ENCODE data around the gene USP17L30. TPM values are rescaled to one million over a fixed set of nuclear protein-coding genes. Genes with fewer than 3 reads are reported as not detected.
"Not testable (repeated sequence)": the region's sequence is repeated elsewhere in the genome, so short reads cannot be mapped to it uniquely, and the experiment has no call there.

Gene USP17L30, protein sequence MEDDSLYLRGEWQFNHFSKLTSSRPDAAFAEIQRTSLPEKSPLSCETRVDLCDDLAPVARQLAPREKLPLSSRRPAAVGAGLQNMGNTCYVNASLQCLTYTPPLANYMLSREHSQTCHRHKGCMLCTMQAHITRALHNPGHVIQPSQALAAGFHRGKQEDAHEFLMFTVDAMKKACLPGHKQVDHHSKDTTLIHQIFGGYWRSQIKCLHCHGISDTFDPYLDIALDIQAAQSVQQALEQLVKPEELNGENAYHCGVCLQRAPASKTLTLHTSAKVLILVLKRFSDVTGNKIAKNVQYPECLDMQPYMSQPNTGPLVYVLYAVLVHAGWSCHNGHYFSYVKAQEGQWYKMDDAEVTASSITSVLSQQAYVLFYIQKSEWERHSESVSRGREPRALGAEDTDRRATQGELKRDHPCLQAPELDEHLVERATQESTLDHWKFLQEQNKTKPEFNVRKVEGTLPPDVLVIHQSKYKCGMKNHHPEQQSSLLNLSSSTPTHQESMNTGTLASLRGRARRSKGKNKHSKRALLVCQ
- not detected in 2 replicates for total RNA-seq (ENCODE audit: low replicate concordance)

DNA sequence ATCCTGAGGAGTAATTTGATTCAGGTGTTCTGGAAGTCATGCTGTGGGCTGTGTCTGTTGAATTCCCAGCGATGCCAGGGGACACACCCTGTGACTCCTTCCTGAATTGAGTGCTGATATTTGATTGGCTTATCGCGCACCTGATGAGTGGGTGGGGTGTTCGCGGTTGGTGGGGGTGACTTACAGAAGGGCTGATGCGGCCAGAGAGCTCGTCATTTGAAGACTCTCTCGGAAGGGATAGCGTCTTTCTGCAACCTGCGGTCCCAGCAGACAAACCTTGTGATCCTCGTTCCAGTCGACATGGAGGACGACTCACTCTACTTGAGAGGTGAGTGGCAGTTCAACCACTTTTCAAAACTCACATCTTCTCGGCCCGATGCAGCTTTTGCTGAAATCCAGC, at the start of gene USP17L30:
Gene USP17L30 (plus strand): TSS at position 301 of the 400 bp plus-strand sequence. CDS start 0 bp downstream, at position 301.
- not testable (repeated sequence) for DNase-seq (ENCODE audit: low spot score); H3K4me1 ChIP-seq; H3K9me3 ChIP-seq (ENCODE audit: low read depth); H3K4me3 ChIP-seq; H3K9ac ChIP-seq; H3K36me3 Mint-ChIP-seq; H3K79me2 ChIP-seq (ENCODE audit: low read depth); H2AFZ ChIP-seq (replicated peaks); H3K27me3 Mint-ChIP-seq (ENCODE audit: insufficient read depth, low read depth); H3K27me3 ChIP-seq; H3K36me3 ChIP-seq; H3F3A ChIP-seq (ENCODE audit: low read depth); H3K4me3 Mint-ChIP-seq; H3K27ac ChIP-seq; H3K9me3 Mint-ChIP-seq; H4K20me1 ChIP-seq (ENCODE audit: low read depth); H3K4me2 ChIP-seq; H3K4me1 Mint-ChIP-seq; H3K27ac Mint-ChIP-seq

DNA sequence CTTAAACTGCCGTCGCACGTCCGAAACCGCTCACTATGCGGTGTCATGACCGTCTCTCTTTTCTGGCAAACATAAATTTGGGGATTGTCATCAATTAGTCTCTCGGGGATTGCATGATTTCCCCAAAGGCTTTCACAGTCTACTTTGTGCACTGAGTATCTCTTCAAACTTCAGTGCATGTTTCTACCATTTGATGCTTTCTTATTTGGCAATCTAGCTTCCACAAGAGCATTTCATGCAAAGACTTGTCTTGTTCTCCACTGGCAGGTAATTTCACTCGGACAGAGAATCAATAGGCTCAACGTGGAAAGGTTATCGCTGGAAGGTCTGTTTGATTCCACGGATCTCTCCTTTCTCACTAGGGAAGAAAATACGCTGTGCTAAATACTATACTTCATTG, 38.7 kb upstream of the USP17L30 start:
- not testable (repeated sequence) for H3K79me2 ChIP-seq (ENCODE audit: low read depth); H3K36me3 ChIP-seq; H3K27me3 Mint-ChIP-seq (ENCODE audit: insufficient read depth, low read depth); H3K27ac ChIP-seq; H3K4me2 ChIP-seq; H3K4me3 Mint-ChIP-seq; H3K4me1 Mint-ChIP-seq; DNase-seq (ENCODE audit: low spot score); H2AFZ ChIP-seq (replicated peaks); H3K27me3 ChIP-seq; H4K20me1 ChIP-seq (ENCODE audit: low read depth); H3F3A ChIP-seq (ENCODE audit: low read depth); H3K27ac Mint-ChIP-seq; H3K9me3 Mint-ChIP-seq; H3K4me1 ChIP-seq; H3K4me3 ChIP-seq; H3K9me3 ChIP-seq (ENCODE audit: low read depth); H3K9ac ChIP-seq; H3K36me3 Mint-ChIP-seq

- not testable (repeated sequence) for H3K27me3 Mint-ChIP-seq (ENCODE audit: insufficient read depth, low read depth)
Measured at GRCh38 chr4:9324865-9325264, 38.1 kb upstream of the USP17L30 start, which contains the start of gene USP17L24. USP17L24 (plus strand) TSS chr4:9325165; CDS start chr4:9325165, 0 bp downstream.

DNA sequence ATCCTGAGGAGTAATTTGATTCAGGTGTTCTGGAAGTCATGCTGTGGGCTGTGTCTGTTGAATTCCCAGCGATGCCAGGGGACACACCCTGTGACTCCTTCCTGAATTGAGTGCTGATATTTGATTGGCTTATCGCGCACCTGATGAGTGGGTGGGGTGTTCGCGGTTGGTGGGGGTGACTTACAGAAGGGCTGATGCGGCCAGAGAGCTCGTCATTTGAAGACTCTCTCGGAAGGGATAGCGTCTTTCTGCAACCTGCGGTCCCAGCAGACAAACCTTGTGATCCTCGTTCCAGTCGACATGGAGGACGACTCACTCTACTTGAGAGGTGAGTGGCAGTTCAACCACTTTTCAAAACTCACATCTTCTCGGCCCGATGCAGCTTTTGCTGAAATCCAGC, 33.3 kb upstream of the USP17L30 start, which contains the start of gene USP17L25:
Gene USP17L25 (plus strand): TSS at position 301 of the 400 bp plus-strand sequence. CDS start 0 bp downstream, at position 301.
- H3K27ac Mint-ChIP-seq; H4K20me1 ChIP-seq (ENCODE audit: low read depth); H3K4me2 ChIP-seq; H3K9ac ChIP-seq; H3K27ac ChIP-seq; H3K27me3 Mint-ChIP-seq (ENCODE audit: insufficient read depth, low read depth); H3K4me1 Mint-ChIP-seq; H3K4me1 ChIP-seq; H3K4me3 Mint-ChIP-seq; H3F3A ChIP-seq (ENCODE audit: low read depth); H3K36me3 ChIP-seq; H3K27me3 ChIP-seq; DNase-seq (ENCODE audit: low spot score); H3K9me3 Mint-ChIP-seq; H3K36me3 Mint-ChIP-seq; H2AFZ ChIP-seq (replicated peaks); H3K79me2 ChIP-seq (ENCODE audit: low read depth); H3K9me3 ChIP-seq (ENCODE audit: low read depth); H3K4me3 ChIP-seq: not testable (repeated sequence)

More at GRCh38 chr4:9324865-9325264, 38.1 kb upstream of the USP17L30 start, which contains the start of gene USP17L24:
- H3K36me3 Mint-ChIP-seq; H3K9me3 ChIP-seq (ENCODE audit: low read depth); H2AFZ ChIP-seq (replicated peaks); H3K4me1 Mint-ChIP-seq; H3K4me2 ChIP-seq; H4K20me1 ChIP-seq (ENCODE audit: low read depth); DNase-seq (ENCODE audit: low spot score); H3K79me2 ChIP-seq (ENCODE audit: low read depth); H3K4me1 ChIP-seq; H3K9ac ChIP-seq; H3K27ac ChIP-seq; H3K27me3 ChIP-seq; H3K27ac Mint-ChIP-seq; H3K36me3 ChIP-seq; H3F3A ChIP-seq (ENCODE audit: low read depth); H3K4me3 ChIP-seq; H3K9me3 Mint-ChIP-seq; H3K4me3 Mint-ChIP-seq: not testable (repeated sequence)

DNA sequence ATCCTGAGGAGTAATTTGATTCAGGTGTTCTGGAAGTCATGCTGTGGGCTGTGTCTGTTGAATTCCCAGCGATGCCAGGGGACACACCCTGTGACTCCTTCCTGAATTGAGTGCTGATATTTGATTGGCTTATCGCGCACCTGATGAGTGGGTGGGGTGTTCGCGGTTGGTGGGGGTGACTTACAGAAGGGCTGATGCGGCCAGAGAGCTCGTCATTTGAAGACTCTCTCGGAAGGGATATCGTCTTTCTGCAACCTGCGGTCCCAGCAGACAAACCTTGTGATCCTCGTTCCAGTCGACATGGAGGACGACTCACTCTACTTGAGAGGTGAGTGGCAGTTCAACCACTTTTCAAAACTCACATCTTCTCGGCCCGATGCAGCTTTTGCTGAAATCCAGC, 28.6 kb upstream of the USP17L30 start, which contains the start of gene USP17L26:
Gene USP17L26 (plus strand): TSS at position 301 of the 400 bp plus-strand sequence. CDS start 0 bp downstream, at position 301.
- not testable (repeated sequence) for H3K27ac ChIP-seq, H3K4me1 Mint-ChIP-seq, H3K4me2 ChIP-seq

DNA sequence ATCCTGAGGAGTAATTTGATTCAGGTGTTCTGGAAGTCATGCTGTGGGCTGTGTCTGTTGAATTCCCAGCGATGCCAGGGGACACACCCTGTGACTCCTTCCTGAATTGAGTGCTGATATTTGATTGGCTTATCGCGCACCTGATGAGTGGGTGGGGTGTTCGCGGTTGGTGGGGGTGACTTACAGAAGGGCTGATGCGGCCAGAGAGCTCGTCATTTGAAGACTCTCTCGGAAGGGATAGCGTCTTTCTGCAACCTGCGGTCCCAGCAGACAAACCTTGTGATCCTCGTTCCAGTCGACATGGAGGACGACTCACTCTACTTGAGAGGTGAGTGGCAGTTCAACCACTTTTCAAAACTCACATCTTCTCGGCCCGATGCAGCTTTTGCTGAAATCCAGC, 23.8 kb upstream of the USP17L30 start, which contains the start of gene USP17L5:
Gene USP17L5 (plus strand): TSS at position 301 of the 400 bp plus-strand sequence. CDS start 0 bp downstream, at position 301.
- not testable (repeated sequence) for H4K20me1 ChIP-seq (ENCODE audit: low read depth); H3F3A ChIP-seq (ENCODE audit: low read depth); H3K4me1 ChIP-seq; H3K4me2 ChIP-seq; H3K4me3 ChIP-seq; H3K27me3 ChIP-seq; H3K9me3 Mint-ChIP-seq; DNase-seq (ENCODE audit: low spot score); H2AFZ ChIP-seq (replicated peaks); H3K79me2 ChIP-seq (ENCODE audit: low read depth); H3K27ac Mint-ChIP-seq; H3K9ac ChIP-seq; H3K36me3 Mint-ChIP-seq; H3K36me3 ChIP-seq; H3K27me3 Mint-ChIP-seq (ENCODE audit: insufficient read depth, low read depth); H3K4me1 Mint-ChIP-seq; H3K9me3 ChIP-seq (ENCODE audit: low read depth); H3K4me3 Mint-ChIP-seq; H3K27ac ChIP-seq

More for the DNA sequence above, 28.6 kb upstream of the USP17L30 start, which contains the start of gene USP17L26:
- H3K27me3 ChIP-seq; H3K4me3 Mint-ChIP-seq; H3K79me2 ChIP-seq (ENCODE audit: low read depth); H3K9me3 Mint-ChIP-seq; H3K36me3 Mint-ChIP-seq; H3K27ac Mint-ChIP-seq; H3F3A ChIP-seq (ENCODE audit: low read depth); H3K36me3 ChIP-seq; H2AFZ ChIP-seq (replicated peaks); H3K4me1 ChIP-seq; H3K9me3 ChIP-seq (ENCODE audit: low read depth); H3K27me3 Mint-ChIP-seq (ENCODE audit: insufficient read depth, low read depth); H4K20me1 ChIP-seq (ENCODE audit: low read depth); H3K9ac ChIP-seq; DNase-seq (ENCODE audit: low spot score); H3K4me3 ChIP-seq: not testable (repeated sequence)

GRCh38 chr4:9343848-9344247, 19.1 kb upstream of the USP17L30 start, which contains the start of gene USP17L27:
USP17L27 (plus strand) TSS chr4:9344148; CDS start chr4:9344148, 0 bp downstream.
- not testable (repeated sequence) for DNase-seq (ENCODE audit: low spot score); H3K9ac ChIP-seq; H2AFZ ChIP-seq (replicated peaks); H3K4me3 ChIP-seq; H3K9me3 Mint-ChIP-seq; H3K27ac Mint-ChIP-seq; H3K4me3 Mint-ChIP-seq; H3K79me2 ChIP-seq (ENCODE audit: low read depth); H3K9me3 ChIP-seq (ENCODE audit: low read depth); H3K4me2 ChIP-seq; H3F3A ChIP-seq (ENCODE audit: low read depth); H3K27me3 ChIP-seq; H3K27ac ChIP-seq; H3K27me3 Mint-ChIP-seq (ENCODE audit: insufficient read depth, low read depth); H4K20me1 ChIP-seq (ENCODE audit: low read depth); H3K4me1 Mint-ChIP-seq; H3K4me1 ChIP-seq; H3K36me3 Mint-ChIP-seq; H3K36me3 ChIP-seq

DNA sequence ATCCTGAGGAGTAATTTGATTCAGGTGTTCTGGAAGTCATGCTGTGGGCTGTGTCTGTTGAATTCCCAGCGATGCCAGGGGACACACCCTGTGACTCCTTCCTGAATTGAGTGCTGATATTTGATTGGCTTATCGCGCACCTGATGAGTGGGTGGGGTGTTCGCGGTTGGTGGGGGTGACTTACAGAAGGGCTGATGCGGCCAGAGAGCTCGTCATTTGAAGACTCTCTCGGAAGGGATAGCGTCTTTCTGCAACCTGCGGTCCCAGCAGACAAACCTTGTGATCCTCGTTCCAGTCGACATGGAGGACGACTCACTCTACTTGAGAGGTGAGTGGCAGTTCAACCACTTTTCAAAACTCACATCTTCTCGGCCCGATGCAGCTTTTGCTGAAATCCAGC, 14.3 kb upstream of the USP17L30 start, which contains the start of gene USP17L28:
Gene USP17L28 (plus strand): TSS at position 301 of the 400 bp plus-strand sequence. CDS start 0 bp downstream, at position 301.
- H3K4me3 Mint-ChIP-seq; H3K9me3 ChIP-seq (ENCODE audit: low read depth); H3K4me1 ChIP-seq; H4K20me1 ChIP-seq (ENCODE audit: low read depth); H3K4me1 Mint-ChIP-seq; H3K27ac ChIP-seq; H3K4me2 ChIP-seq; H3K9me3 Mint-ChIP-seq; H3K9ac ChIP-seq; H3K36me3 Mint-ChIP-seq; H3K36me3 ChIP-seq; H2AFZ ChIP-seq (replicated peaks); H3K4me3 ChIP-seq; H3K79me2 ChIP-seq (ENCODE audit: low read depth); H3K27me3 ChIP-seq; H3K27me3 Mint-ChIP-seq (ENCODE audit: insufficient read depth, low read depth); DNase-seq (ENCODE audit: low spot score); H3F3A ChIP-seq (ENCODE audit: low read depth); H3K27ac Mint-ChIP-seq: not testable (repeated sequence)

All from neural progenitor cell (in vitro differentiated cells).